Fibroblast of lung (primary cell): ENCODE data around the gene RASGRF2.

Experiments used
- CTCF ChIP-seq, 2 donors: IDR thresholded peaks in 1 of 2; conservative IDR thresholded peaks in 1 of 2; 1 replicate in 1 of 2; 2 replicates in 1 of 2; pipeline ENCODE4 v1.5.1; 2011 to 2012; ENCODE audit warnings: low read length in 2 of 2, control low read depth in 1 of 2, inconsistent platforms in 1 of 2, low read depth in 1 of 2, mild to moderate bottlenecking in 1 of 2
- EZH2 ChIP-seq: IDR thresholded peaks from 2 replicates; pipeline ENCODE4 v1.5.1; 2012; ENCODE audit warnings: low read length, control low read depth, mild to moderate bottlenecking; ENCODE audit errors: missing control alignments

DNA sequence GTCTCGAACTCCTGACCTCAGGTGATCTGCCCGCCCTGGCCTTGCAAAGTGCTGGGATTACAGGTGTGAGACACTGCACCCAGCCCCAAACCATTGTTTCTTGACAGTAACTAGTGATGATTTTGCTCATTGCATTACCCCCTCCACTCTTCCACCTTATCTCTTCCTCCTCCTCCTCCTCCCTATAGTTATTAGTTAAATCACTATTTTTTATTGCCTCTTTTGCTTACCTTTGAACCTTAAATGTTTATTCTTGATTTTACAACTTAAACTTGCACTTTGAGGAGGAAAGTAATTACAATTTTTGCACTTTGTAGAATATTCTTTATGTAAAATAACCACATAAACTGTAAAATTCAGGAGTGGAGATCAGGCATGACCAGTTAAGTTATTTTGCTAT is 35.7 kb downstream of the RASGRF2 start:
- no peak for TF ChIP-seq CTCF (conservative IDR thresholded peaks at IDR 0.05 in 1 of 2, IDR thresholded peaks at IDR 0.05 in 1 of 2; ENCODE audit: low read depth in 1 of 2, low read length in 2 of 2)
- no peak for TF ChIP-seq EZH2
